ENCODE results near the gene SERINC5.
"Not testable (repeated sequence)": the region's sequence is repeated elsewhere in the genome, so short reads cannot be mapped to it uniquely, and the experiment has no call there.

The SERINC5 gene

GRCh38 chr5:80134876-80135275 is 121.0 kb downstream of the SERINC5 start:
- DNase-seq (ENCODE audit: low read depth) = no peak

GRCh38 chr5:80129146-80129545 is 126.7 kb downstream of the SERINC5 start:
- no peak for DNase-seq (ENCODE audit: low read depth)

GRCh38 chr5:80128141-80128540 is 127.7 kb downstream of the SERINC5 start:
- peak; percentile 55 for DNase-seq (ENCODE audit: low read depth)

- DNase-seq (ENCODE audit: low read depth) = peak; percentile 4
These were observed 128.7 kb downstream of the SERINC5 start for GRCh38 chr5:80127116-80127552.

- peak; percentile 90 for DNase-seq (ENCODE audit: low read depth)
These were observed 129.8 kb downstream of the SERINC5 start for GRCh38 chr5:80125962-80126480.

- DNase-seq (ENCODE audit: low read depth) = no peak
These were observed 130.6 kb downstream of the SERINC5 start for GRCh38 chr5:80125022-80125961.

GRCh38 chr5:80124121-80124918 is 131.5 kb downstream of the SERINC5 start:
- no peak for DNase-seq (ENCODE audit: low read depth)

- DNase-seq (ENCODE audit: low read depth) = no peak
These were observed 133.3 kb downstream of the SERINC5 start for GRCh38 chr5:80122579-80122978.

- DNase-seq (ENCODE audit: low read depth) = no peak
These were observed 136.5 kb downstream of the SERINC5 start for GRCh38 chr5:80119372-80119771.

GRCh38 chr5:80117446-80117845 is 138.4 kb downstream of the SERINC5 start:
- no peak for DNase-seq (ENCODE audit: low read depth)

GRCh38 chr5:80116465-80116864 is 139.4 kb downstream of the SERINC5 start:
- no peak for DNase-seq (ENCODE audit: low read depth)

GRCh38 chr5:80116000-80116399 is 139.8 kb downstream of the SERINC5 start:
- DNase-seq (ENCODE audit: low read depth) = no peak

GRCh38 chr5:80114860-80115259 is 141.0 kb downstream of the SERINC5 start:
- no peak for DNase-seq (ENCODE audit: low read depth)

GRCh38 chr5:80111376-80111990 is 144.4 kb downstream of the SERINC5 start:
- DNase-seq (ENCODE audit: low read depth) = not testable (repeated sequence)

- DNase-seq (ENCODE audit: low read depth) = no peak
These were observed 146.0 kb downstream of the SERINC5 start for GRCh38 chr5:80109646-80110478.

- no peak for DNase-seq (ENCODE audit: low read depth)
These were observed 148.9 kb downstream of the SERINC5 start for GRCh38 chr5:80106916-80107315.

- no peak for DNase-seq (ENCODE audit: low read depth)
These were observed 150.0 kb downstream of the SERINC5 start for GRCh38 chr5:80105698-80106439.

GRCh38 chr5:80103371-80103770 is 152.5 kb downstream of the SERINC5 start:
- DNase-seq (ENCODE audit: low read depth) = no peak

- DNase-seq (ENCODE audit: low read depth) = no peak
These were observed 153.9 kb downstream of the SERINC5 start for GRCh38 chr5:80101993-80102392.

GRCh38 chr5:80097451-80097850 is 158.4 kb downstream of the SERINC5 start:
- no peak for DNase-seq (ENCODE audit: low read depth)

All from ELR (cell line).